T follicular helper cell (primary cell): Measurements from ENCODE around the gene NOM1.
"Not testable (repeated sequence)": the region's sequence is repeated elsewhere in the genome, so short reads cannot be mapped to it uniquely, and the experiment has no call there.

Experiments used
- DNase-seq: peaks from one replicate; pipeline ENCODE4 v3.0.0-alpha.2; 2020; ENCODE audit warnings: low read depth

Gene NOM1

DNA sequence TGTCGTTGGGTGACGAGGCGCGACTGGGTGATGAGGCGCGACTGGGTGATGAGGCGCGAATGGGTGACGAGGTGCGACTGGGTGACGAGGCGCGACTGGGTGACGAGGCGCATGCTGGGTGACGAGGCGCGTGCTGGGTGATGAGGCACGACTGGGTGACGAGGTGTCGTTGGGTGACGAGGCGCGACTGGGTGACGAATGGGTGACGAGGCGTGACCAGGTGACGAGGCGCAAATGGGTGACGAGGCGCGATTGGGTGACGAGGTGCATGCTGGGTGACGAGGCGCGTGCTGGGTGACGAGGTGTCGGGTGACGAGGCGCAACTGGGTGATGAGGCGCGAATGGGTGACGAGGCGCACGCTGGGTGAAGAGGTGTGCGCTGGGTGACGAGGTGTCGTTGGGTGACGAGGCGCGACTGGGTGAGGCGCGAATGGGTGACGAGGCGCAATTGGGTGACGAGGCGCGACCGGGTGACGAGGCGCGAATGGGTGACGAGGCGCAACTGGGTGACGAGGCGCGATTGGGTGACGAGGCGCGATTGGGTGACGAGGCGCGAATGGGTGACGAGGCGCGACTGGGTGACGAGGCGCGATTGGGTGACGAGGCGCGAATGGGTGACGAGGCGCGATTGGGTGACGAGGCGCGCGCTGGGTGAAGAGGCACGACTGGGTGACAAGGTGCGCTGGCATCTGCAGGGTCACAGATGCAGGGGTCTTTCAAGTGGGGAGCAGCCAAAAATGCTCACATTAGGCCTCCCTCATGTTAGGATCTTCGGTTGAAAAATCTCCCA, 7.9 kb upstream of the NOM1 start:
- no peak for DNase-seq

DNA sequence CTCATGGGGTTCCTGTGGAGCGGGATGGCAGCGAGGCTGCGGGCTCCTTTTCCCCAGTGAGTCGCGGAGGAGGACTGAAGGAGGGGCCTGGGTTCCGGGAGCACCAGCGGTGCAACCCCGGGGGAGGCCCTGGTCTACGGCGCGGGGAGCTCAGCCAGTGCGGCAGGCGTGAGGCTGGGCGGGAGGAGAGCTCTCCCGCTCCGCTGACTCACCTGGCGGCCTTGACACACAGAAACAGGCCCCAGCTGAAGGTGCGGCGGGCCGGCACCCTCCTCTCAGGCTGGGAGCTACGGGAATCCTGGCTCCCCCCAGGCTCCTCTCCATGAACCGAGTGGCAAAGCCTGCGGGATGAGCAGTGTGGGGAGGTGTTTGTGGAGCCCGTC, 6.8 kb upstream of the NOM1 start:
- no peak for DNase-seq

DNA sequence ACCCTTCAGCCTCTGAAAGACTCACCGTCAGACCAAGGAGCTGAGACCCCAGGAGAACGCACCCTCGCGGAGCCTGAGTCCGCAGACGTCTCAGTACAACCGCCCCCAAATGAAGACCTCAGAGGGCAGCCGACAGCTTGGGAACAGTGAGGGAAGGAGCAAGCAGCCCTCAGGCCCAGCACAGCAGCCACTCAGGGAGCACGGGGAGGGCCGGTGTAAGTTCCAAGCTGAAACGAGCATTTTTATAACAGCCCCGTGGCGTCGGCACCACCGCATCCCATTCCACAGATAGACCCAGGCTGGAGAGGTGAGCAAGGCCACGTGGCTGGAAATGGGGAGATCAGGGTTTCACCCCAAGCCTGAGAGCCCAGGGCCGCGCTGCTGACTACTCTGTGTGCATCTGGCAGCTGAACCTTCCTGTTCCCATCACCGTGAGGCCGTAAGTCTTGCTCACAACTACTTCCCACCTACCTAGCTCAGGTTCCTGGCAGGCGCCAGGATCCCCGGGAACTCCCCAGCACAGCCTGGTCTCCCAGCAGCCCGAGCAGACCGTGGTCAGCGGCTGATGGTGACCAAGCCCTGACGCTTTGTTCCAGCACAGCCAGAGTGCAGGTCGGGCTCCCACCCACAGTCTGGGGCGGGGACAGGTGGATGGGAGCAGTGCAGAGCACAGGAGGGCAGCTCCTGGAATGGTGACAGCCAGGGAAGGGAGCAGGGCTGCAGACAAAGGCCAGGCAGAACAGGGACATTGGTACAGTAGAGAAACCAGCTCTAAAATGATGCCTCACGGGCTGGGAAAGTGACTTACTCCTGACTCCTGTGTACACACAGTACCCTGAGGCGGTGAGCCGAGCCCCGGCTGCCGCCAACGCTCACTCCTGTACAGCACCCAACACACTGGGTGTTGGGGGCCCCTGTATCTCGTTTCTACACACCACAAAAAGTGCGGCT, 6.1 kb upstream of the NOM1 start:
- DNase-seq, result no peak

DNA sequence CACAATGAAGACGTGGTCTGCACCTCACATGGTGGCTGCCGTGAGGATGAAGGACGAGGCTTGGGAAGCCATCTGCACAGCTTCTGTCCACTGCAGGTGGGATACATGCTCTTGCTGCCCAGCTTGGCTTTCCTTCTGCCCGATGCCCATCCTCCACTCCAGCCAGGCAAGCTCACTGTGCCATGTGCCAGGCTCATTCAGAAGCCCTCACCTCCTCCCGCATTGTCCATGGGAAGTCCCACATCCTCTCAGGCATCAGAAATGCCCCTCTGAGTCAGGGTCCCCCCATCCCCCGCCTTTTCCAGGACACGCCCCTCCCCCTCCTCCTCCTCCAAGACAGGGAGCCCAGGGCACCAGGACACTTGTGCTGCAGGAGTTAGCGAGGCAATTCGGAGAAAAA, 4.6 kb upstream of the NOM1 start:
- no peak for DNase-seq

DNA sequence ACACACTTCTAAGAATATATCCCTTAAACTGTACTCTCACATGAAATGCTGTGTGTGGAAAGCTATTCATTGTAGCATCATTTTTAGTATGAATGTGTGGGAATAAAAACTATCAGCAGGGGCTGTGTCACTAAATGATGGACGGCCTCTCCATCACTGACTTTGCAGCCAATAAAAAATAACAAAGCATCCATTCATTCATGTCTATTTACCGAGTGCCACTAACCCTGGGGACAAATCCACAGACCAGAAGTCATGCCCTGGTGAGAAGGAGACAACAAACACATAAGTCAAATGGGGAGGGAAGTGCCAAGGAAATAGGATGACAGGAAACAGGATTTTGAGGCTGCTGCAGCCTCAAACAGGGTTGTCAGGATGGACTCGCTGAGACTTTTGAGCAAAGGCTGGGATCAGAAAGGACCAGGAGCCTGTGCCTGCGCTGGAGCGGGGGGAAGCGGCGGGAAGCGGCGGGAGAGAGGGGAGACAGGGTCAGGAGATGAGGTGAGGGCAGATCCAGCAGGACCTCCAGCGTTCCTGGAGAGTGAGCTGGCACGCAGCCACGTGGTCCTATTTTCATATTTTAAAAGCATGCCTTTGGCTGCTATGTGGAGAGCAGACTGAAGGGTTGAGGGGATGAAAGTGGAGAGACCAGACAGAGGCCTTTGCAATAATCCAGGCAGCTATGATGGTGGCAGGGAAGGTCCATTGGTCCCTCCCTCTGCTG, 2.2 kb upstream of the NOM1 start:
- no peak for DNase-seq

GRCh38 chr7:156948361-156948760, 1.2 kb upstream of the NOM1 start:
- no peak for DNase-seq

DNA sequence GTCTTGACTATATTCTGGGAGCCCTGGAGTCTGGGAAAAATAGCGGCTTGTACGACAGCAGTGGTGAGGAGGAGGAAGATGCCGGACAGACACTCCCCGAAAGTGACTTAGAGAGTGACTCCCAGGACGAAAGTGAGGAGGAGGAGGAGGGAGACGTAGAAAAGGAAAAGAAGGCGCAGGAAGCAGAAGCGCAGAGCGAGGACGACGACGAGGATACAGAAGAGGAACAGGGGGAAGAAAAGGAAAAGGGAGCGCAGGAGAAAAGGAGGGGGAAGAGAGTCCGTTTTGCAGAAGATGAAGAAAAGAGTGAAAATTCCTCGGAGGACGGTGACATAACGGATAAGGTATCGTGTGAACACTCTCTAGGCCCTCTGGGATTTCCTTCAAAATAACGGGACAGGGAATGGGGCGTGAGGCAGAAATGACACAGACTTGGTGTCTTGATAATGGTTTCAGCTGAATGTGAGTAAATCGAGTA, 908 bp downstream of the NOM1 start:
- DNase-seq, result no peak

DNA sequence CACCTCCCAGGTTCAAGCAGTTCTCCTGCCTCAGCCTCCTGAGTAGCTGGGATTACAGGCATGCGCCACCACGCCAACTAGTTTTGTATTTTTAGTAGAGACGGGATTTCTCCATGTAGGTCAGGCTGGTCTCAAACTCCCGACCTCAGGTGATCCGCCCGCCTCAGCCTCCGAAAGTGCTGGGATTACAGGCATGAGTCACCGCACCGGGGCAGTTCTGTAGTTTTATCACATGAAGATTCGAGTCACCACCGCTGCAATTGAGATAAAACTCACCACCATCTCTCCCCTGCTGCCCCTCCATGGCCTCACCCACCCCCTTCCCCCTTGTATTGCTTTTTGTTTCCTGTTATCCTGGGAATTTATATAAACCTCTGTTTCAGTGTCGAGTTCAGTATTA, 3.7 kb downstream of the NOM1 start:
- not testable (repeated sequence) for DNase-seq

GRCh38 chr7:156954941-156955340, 5.4 kb downstream of the NOM1 start:
- DNase-seq, result no peak

- no peak for DNase-seq
Observed at GRCh38 chr7:156956727-156957126, 7.2 kb downstream of the NOM1 start.

DNA sequence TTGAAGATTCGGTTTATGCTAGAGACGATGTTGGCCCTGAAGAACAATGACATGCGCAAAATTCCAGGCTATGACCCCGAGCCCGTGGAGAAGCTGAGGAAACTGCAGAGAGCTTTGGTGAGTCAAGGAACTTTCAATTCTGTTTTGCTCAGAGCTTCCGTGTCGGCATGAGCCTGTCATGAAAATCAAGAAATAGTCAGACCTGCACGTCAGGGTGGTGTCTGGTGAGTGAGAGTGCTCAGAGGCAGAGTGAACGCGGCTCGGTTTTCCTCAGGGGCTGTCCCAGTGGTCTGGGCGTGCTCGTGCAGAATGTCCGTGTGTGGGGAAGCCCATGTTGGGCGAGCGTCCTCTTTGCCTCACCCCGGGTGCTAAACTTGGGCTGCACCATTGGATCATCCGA, 12.6 kb downstream of the NOM1 start:
- no peak for DNase-seq

DNA sequence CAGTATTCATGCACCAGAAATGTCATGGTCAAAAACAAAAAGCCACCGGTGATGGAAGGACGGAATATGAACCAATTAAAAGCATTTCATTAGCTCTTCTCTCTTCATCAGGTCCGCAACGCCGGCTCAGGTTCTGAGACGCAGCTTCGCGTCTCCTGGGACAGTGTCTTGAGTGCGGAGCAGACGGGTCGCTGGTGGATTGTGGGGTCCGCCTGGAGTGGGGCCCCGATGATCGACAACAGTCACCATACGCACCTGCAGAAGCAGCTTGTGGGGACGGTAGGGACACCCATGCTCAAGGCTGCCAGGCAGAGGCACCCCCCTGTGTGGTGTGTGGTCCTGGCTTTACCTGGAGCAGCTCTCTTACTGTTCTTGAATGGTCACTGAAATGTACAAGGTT, 13.4 kb downstream of the NOM1 start:
- DNase-seq, result no peak

GRCh38 chr7:156963472-156963871, 14.0 kb downstream of the NOM1 start:
- no peak for DNase-seq

GRCh38 chr7:156964971-156965370, 15.5 kb downstream of the NOM1 start:
- DNase-seq, result no peak

- DNase-seq, result no peak
Observed at GRCh38 chr7:156966387-156966786, 16.9 kb downstream of the NOM1 start.

- no peak for DNase-seq
Observed at GRCh38 chr7:156968183-156968582, 18.7 kb downstream of the NOM1 start.

GRCh38 chr7:156969972-156970420, 20.5 kb downstream of the NOM1 start:
- DNase-seq, result no peak

- no peak for DNase-seq
Observed at GRCh38 chr7:156975620-156976019, 26.1 kb downstream of the NOM1 start.

- DNase-seq, result no peak
Observed at GRCh38 chr7:156979007-156979606, 29.6 kb downstream of the NOM1 start.

DNA sequence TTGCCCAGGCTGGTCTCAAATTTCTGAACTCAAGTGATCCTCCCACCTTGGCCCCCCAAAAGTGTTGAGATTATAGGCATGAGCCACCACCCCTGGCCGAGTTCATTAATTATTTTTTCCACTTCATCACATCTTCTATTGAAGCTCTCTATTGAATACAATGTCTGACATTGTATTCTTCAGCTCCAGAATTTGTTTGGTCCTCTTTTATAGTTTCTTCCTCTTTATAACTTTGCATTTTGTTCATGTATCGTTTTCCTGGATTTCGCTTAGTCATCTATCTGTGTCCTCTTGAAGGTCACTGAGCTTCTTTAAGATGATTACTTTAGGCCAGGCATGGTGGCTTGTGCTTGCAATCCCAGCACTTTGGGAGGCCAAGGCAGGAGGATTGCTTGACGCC, 30.2 kb downstream of the NOM1 start:
- DNase-seq, result no peak

DNA sequence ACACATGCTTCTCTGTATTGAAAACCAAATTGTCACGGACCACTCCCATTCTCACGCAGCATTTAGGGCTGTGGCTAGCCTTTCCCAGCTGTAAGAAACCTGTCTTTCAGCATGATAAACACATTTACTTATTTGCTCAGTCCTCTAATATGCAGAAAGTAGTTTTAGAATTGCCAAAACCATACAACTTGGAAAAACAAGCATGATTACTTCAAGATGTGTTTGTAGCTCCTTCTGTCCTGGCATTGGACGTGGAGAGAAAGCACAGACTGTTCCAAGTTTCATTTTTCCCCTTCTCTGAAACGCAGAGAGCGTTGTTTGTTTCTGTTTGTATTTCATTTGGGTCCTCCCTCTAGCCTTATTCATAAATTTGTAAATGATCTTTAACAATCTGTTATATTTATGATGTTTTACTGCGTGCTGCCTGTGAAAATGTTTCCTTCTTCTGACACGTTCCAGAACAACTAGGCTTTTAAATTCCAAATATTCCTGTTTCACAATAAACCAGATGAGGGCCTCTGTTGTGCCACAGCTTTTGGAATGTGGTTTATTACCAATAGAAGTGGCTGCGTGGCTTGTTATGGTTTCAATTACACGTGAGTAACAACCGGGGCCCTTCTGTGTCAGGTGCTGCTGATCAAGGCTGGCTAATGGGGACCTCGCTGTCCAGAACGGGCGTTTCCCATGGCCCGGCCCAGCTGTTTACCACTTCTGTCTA, 34.8 kb downstream of the NOM1 start:
- DNase-seq, result no peak
